HepG2 (cell line): Measurements from ENCODE around the gene FAF1. TPM values are rescaled to one million over a fixed set of nuclear protein-coding genes. Genes with fewer than 3 reads are reported as not detected.

Experiments
- ATAC-seq: fragments of 200-7000 bp; cut with Tn5 transposase; 3 replicates; pipeline ENCODE4 v1.9.1; 2020; ENCODE audit warnings: mild to moderate bottlenecking, moderate library complexity
- BruUV-seq: library from RNA; stranded (reverse); fragments of 400-500 nt; replicated peaks from 2 replicates; lab custom pipeline; 2021; lab: Mats Ljungman, UMichigan
- CTCF ChIA-PET: fragments of 300-600 bp; formaldehyde crosslinking; extraction: SDS; loops from one replicate; lab custom pipeline; 2021; ENCODE audit warnings: low total read pairs, inconsistent platforms, low intra/inter-chr PET ratio; lab: Yijun Ruan, JAX
- POLR2A ChIA-PET: fragments of 350-600 bp; sonication (Branson Sonifier 250); formaldehyde crosslinking; loops from one replicate; lab custom pipeline; 2020; ENCODE audit warnings: antibody characterized with exemption, inconsistent platforms; lab: Yijun Ruan, JAX
- DNase-seq: peaks from one replicate; pipeline ENCODE4 v3.0.0-alpha.2; 2015; ENCODE audit warnings: low spot score
- FAIRE-seq: peaks from 3 replicates; lab custom pipeline; 2011; peaks lifted over from hg19 to GRCh38; lab: Jason Lieb, UNC
- H2AFZ ChIP-seq: one replicate; pipeline ENCODE4 v1.6.1; 2011; ENCODE audit warnings: low read length, inconsistent platforms
- H3K27ac ChIP-seq: fragments of 300-600 bp; 3 replicates; pipeline ENCODE4 v1.8.0; 2011; ENCODE audit warnings: mixed run types, mild to moderate bottlenecking, mixed read lengths, low read length, inconsistent platforms; ENCODE audit not compliant: insufficient read depth; ENCODE audit errors: extremely low read length
- H3K27me3 ChIP-seq, 2 experiments: fragments of 200-600 bp in 1 of 2; 2 replicates in 1 of 2; 3 replicates in 1 of 2; pipeline versions ENCODE4 v1.6.0 to v1.8.0; 2011; ENCODE audit warnings: low read length in 2 of 2, mild to moderate bottlenecking in 2 of 2, moderate library complexity in 2 of 2, inconsistent platforms in 1 of 2; ENCODE audit not compliant: insufficient read depth in 2 of 2, control insufficient read depth in 1 of 2
- H3K36me3 ChIP-seq, 2 experiments: fragments of 200-600 bp in 1 of 2; replicated peaks in 1 of 2; 2 replicates in 1 of 2; 3 replicates in 1 of 2; pipeline versions ENCODE4 v1.5.1 to v1.8.0; 2011; ENCODE audit warnings: low read length in 2 of 2, inconsistent platforms in 1 of 2; ENCODE audit not compliant: insufficient read depth in 2 of 2, control insufficient read depth in 1 of 2
- H3K4me1 ChIP-seq: 2 replicates; pipeline ENCODE4 v1.5.1; 2012; ENCODE audit warnings: low read length, inconsistent platforms; ENCODE audit not compliant: insufficient read depth
- H3K4me2 ChIP-seq: 2 replicates; pipeline ENCODE4 v1.6.0; 2011; ENCODE audit warnings: low read depth, low read length, inconsistent platforms
- H3K4me3 ChIP-seq, 3 experiments: fragments of 200-600 bp in 1 of 3; sonication (generic), shearing (Covaris generic) in 1 of 3; replicated peaks in 1 of 3; 2 replicates each; pipeline ENCODE4 v1.5.1; 2011 to 2016; ENCODE audit warnings: low read length in 3 of 3, inconsistent platforms in 2 of 3, low read depth in 2 of 3, mild to moderate bottlenecking in 2 of 3, control low read depth in 1 of 3, mixed read lengths in 1 of 3; ENCODE audit not compliant: insufficient read depth in 1 of 3
- H3K79me2 ChIP-seq: one replicate; pipeline ENCODE4 v1.6.1; 2011; ENCODE audit warnings: low read length, inconsistent platforms; ENCODE audit not compliant: insufficient read depth
- H3K9ac ChIP-seq: 2 replicates; pipeline ENCODE4 v1.6.0; 2011; ENCODE audit warnings: mild to moderate bottlenecking, low read depth, low read length, inconsistent platforms; ENCODE audit not compliant: insufficient read depth
- H3K9me3 ChIP-seq: 2 replicates; pipeline ENCODE4 v1.5.1; 2012; ENCODE audit warnings: mild to moderate bottlenecking, low read length
- H4K20me1 ChIP-seq: 2 replicates; pipeline ENCODE4 v1.6.0; 2011; ENCODE audit warnings: inconsistent platforms, mild to moderate bottlenecking, low read length, moderate library complexity; ENCODE audit not compliant: insufficient read depth
- DNMT3B ChIP-seq: conservative IDR thresholded peaks from 2 replicates; pipeline ENCODE4 v1.6.1; 2016; ENCODE audit warnings: missing biosample characterization, control low read depth
- FIP1L1 ChIP-seq: fragments of 200-400 bp; formaldehyde crosslinking; IDR thresholded peaks from 2 replicates; pipeline ENCODE4 v1.6.1; 2018; ENCODE audit warnings: low read depth, mild to moderate bottlenecking, low read length, moderate library complexity, borderline replicate concordance; ENCODE audit not compliant: insufficient read depth
- HNF4G ChIP-seq, 2 experiments: sonication (generic) in 1 of 2; formaldehyde crosslinking in 1 of 2; IDR thresholded peaks; 2 replicates each; pipeline versions ENCODE4 v1.4.0 to v1.6.1; 2011 to 2020; ENCODE audit warnings: borderline replicate concordance in 2 of 2, low read depth in 2 of 2, mild to moderate bottlenecking in 2 of 2, low read length in 1 of 2, missing genetic modification reagents in 1 of 2, moderate library complexity in 1 of 2
- HOXA7 ChIP-seq: sonication (generic); formaldehyde crosslinking; IDR thresholded peaks from 2 replicates; pipeline ENCODE4 v1.8.1; 2022; ENCODE audit warnings: mild to moderate bottlenecking, missing genetic modification reagents, moderate library complexity
- RBM39 ChIP-seq: fragments of 200-400 bp; formaldehyde crosslinking; IDR thresholded peaks from one replicate; pipeline ENCODE4 v1.6.1; 2018; ENCODE audit warnings: antibody characterized with exemption, mild to moderate bottlenecking, low read depth, low read length; ENCODE audit not compliant: poor library complexity, severe bottlenecking
- SIX1 ChIP-seq: sonication (generic); formaldehyde crosslinking; IDR thresholded peaks from 2 replicates; pipeline ENCODE4 v1.4.0; 2020; ENCODE audit warnings: missing genetic modification reagents, borderline replicate concordance
- STAT6 ChIP-seq: sonication (generic); formaldehyde crosslinking; IDR thresholded peaks from 2 replicates; pipeline ENCODE4 v1.4.0; 2020; ENCODE audit warnings: missing genetic modification reagents, mild to moderate bottlenecking, borderline replicate concordance
- YY1 ChIP-seq: IDR thresholded peaks from 2 replicates; pipeline ENCODE4 v1.6.1; 2011; ENCODE audit warnings: low read length, low read depth, moderate library complexity, mild to moderate bottlenecking; ENCODE audit not compliant: insufficient read depth, insufficient replicate concordance
- ZNF235 ChIP-seq: sonication (generic); formaldehyde crosslinking; IDR thresholded peaks from 2 replicates; pipeline ENCODE4 v1.8.1; 2023; ENCODE audit warnings: mild to moderate bottlenecking, missing genetic modification reagents, borderline replicate concordance
- ZNF713 ChIP-seq: sonication (generic); formaldehyde crosslinking; IDR thresholded peaks from 2 replicates; pipeline ENCODE4 v1.4.0; 2020; ENCODE audit warnings: mild to moderate bottlenecking, missing genetic modification reagents
- ZNF772 ChIP-seq: sonication (generic); formaldehyde crosslinking; IDR thresholded peaks from 2 replicates; pipeline ENCODE4 v1.5.0; 2020; ENCODE audit warnings: mild to moderate bottlenecking, missing genetic modification reagents
- ZNF775 ChIP-seq: sonication (generic); formaldehyde crosslinking; IDR thresholded peaks from 2 replicates; pipeline ENCODE4 v1.4.0; 2020; ENCODE audit warnings: missing genetic modification reagents, mild to moderate bottlenecking, moderate library complexity, borderline replicate concordance
- ZNF816 ChIP-seq: sonication (generic); formaldehyde crosslinking; IDR thresholded peaks from 2 replicates; pipeline ENCODE4 v1.8.0; 2022; ENCODE audit warnings: missing genetic modification reagents, mild to moderate bottlenecking, borderline replicate concordance
- WGBS: methylation state at CpG from one replicate; pipeline ENCODE4 v1.1.6; 2017; ENCODE audit warnings: low lambda C conversion rate; 5-methylcytosine and 5-hydroxymethylcytosine counted together
- in situ Hi-C: cut with HindIII; loops from 2 replicates; pipeline ENCODE4 v1.10.0; 2017; ENCODE audit warnings: low pct_unique_long_range_greater_than_20kb; ENCODE audit not compliant: extremely low pct_ligation_motif_present
- intact Hi-C: fragments of 100-400 bp; cut with micrococcal nuclease; formaldehyde crosslinking; loops from one replicate; pipeline ENCODE4 v1.10.0; 2022; ENCODE audit not compliant: unreplicated experiment
- polyA plus RNA-seq, 8 experiments: library from polyadenylated mRNA; depleted of rRNA in 3 of 8; stranded (reverse) in 7 of 8; unstranded in 1 of 8; fragments of >200 nt; fragmentation: Illumina TruSeq in 4 of 8; extraction: Trizol in 4 of 8; gene quantifications; 2 replicates each; pipeline versions ENCODE4 v1.2.1 to v1.2.3, GENCODE V29; 2011 to 2016; ENCODE audit warnings: low read depth in 4 of 8, missing spikeins in 1 of 8, mixed read lengths in 1 of 8; ENCODE audit not compliant: insufficient read depth in 1 of 8
- total RNA-seq, 5 experiments: library from RNA; depleted of rRNA; stranded (reverse); fragments of >200 nt; fragmentation: Illumina TruSeq; extraction: Trizol; gene quantifications; 2 replicates each; pipeline ENCODE4 v1.2.3, GENCODE V29; 2016; ENCODE audit warnings: low read depth in 1 of 5
- TF ChIP-seq, protein P1 (sequence below): sonication (generic); formaldehyde crosslinking; IDR thresholded peaks from 2 replicates; pipeline ENCODE4 v1.4.0; 2020; ENCODE audit warnings: missing genetic modification reagents, borderline replicate concordance

Gene FAF1
- total and polyA plus RNA-seq, 2 of the 13 experiments (the other 11 are each of a cell fraction or from before 2014, with no cell fraction given), result 19.4 to 63.3 TPM

- no peaks in the 10 kb centered on the region for H3K79me2 ChIP-seq
- POLR2A ChIA-PET, result no interaction called here
- no peak overlapping the region for H3K4me3 ChIP-seq
- in situ Hi-C loops, result no loop called here
- no peak overlapping the region for H2AFZ ChIP-seq
- peaks cover 11% of the 10 kb centered on the region; the same call in 1 of the 2 replicates for H3K4me1 ChIP-seq
- no peak overlapping the region for H3K4me2 ChIP-seq
- peaks cover 10 to 78% of the 10 kb centered on the region in 2 experiments for H3K27me3 ChIP-seq
- H3K9me3 ChIP-seq, result no peaks in the 10 kb centered on the region
- no peak overlapping the region for H3K27ac ChIP-seq
- intact Hi-C loops, result no loop called here
- peak; percentile 63 for ATAC-seq
- WGBS, result 45% methylated on average over 24 of the region's 34 CpGs
- no peak overlapping the region for H3K9ac ChIP-seq
- no peaks in the 10 kb centered on the region; a peak in 1 of 5 replicates for H3K36me3 ChIP-seq
- BruUV-seq, result no TSS peak
- no peak for FAIRE-seq
- DNase-seq, result no peak
- H4K20me1 ChIP-seq, result no peaks in the 10 kb centered on the region
- CTCF ChIA-PET, result no interaction called here
- TF ChIP-seq SIX1 (CRISPR knock-in tag) (no peak), ZNF816 (CRISPR knock-in tag) (no peak), RBM39 (no peak), FIP1L1 (no peak), ZNF235 (CRISPR knock-in tag) (no peak), ZNF772 (no peak), ZNF713 (CRISPR knock-in tag) (no peak), HNF4G (IDR thresholded peaks at IDR 0.05; ENCODE audit: borderline replicate concordance, low read depth, low read length) (no peak), HNF4G (CRISPR knock-in tag; IDR thresholded peaks at IDR 0.05; ENCODE audit: borderline replicate concordance, low read depth) (no peak), DNMT3B (CRISPR knock-in tag) (no peak), HOXA7 (CRISPR knock-in tag) (no peak), ZNF775 (CRISPR knock-in tag) (no peak), STAT6 (no peak), YY1 (no peak)
- TF ChIP-seq, protein P1, sequence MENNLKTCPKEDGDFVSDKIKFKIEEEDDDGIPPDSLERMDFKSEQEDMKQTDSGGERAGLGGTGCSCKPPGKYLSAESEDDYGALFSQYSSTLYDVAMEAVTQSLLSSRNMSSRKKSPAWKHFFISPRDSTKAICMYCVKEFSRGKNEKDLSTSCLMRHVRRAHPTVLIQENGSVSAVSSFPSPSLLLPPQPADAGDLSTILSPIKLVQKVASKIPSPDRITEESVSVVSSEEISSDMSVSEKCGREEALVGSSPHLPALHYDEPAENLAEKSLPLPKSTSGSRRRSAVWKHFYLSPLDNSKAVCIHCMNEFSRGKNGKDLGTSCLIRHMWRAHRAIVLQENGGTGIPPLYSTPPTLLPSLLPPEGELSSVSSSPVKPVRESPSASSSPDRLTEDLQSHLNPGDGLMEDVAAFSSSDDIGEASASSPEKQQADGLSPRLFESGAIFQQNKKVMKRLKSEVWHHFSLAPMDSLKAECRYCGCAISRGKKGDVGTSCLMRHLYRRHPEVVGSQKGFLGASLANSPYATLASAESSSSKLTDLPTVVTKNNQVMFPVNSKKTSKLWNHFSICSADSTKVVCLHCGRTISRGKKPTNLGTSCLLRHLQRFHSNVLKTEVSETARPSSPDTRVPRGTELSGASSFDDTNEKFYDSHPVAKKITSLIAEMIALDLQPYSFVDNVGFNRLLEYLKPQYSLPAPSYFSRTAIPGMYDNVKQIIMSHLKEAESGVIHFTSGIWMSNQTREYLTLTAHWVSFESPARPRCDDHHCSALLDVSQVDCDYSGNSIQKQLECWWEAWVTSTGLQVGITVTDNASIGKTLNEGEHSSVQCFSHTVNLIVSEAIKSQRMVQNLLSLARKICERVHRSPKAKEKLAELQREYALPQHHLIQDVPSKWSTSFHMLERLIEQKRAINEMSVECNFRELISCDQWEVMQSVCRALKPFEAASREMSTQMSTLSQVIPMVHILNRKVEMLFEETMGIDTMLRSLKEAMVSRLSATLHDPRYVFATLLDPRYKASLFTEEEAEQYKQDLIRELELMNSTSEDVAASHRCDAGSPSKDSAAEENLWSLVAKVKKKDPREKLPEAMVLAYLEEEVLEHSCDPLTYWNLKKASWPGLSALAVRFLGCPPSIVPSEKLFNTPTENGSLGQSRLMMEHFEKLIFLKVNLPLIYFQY (CRISPR knock-in tag), result no peak
Measured at GRCh38 chr1:50425376-50426107, 534.5 kb downstream of the FAF1 start.
